ENCODE measurements around the gene LMAN1L. TPM values are rescaled to one million over a fixed set of nuclear protein-coding genes. Genes with fewer than 3 reads are reported as not detected.

Gene LMAN1L
- total RNA-seq, 1 donor from 2014 or later = not detected

DNA sequence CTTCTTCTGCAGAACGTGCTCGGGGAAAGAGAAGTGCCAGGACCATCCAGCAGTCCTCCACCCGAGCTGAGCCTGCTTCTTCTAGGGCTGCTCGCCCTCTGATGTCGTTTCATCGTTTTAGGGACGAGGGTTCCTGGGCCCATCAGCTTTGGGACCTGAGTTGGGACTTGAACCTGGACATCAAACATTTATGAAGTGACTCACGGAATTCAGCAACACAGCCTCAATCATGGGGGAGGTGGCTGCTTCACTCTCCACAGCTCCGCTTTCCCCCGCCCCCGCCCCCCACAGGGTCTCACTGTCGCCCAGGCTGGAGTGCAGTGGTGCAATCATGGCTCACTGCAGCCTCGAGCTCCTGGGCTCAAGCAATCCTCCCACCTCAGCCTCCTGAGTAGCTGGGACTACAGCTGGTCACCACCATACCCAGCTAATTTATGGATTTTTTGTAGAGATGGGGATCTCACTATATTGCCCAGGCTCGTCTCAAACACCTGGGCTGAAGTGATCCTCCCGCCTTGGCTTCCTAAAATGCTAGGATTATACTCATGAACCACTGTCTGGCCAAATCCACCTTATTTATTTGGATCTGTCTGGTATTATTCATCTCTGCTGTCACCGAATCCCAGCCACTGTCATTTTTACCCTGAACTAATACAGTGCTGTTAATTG lies 61.3 kb downstream of the LMAN1L start:
- H3K4me1 Mint-ChIP-seq (ENCODE audit: low read depth) = peaks cover 40% of the 10 kb centered on the region
- TF ChIP-seq, protein P1, sequence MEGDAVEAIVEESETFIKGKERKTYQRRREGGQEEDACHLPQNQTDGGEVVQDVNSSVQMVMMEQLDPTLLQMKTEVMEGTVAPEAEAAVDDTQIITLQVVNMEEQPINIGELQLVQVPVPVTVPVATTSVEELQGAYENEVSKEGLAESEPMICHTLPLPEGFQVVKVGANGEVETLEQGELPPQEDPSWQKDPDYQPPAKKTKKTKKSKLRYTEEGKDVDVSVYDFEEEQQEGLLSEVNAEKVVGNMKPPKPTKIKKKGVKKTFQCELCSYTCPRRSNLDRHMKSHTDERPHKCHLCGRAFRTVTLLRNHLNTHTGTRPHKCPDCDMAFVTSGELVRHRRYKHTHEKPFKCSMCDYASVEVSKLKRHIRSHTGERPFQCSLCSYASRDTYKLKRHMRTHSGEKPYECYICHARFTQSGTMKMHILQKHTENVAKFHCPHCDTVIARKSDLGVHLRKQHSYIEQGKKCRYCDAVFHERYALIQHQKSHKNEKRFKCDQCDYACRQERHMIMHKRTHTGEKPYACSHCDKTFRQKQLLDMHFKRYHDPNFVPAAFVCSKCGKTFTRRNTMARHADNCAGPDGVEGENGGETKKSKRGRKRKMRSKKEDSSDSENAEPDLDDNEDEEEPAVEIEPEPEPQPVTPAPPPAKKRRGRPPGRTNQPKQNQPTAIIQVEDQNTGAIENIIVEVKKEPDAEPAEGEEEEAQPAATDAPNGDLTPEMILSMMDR (IDR thresholded peaks at IDR 0.05) = no peak
- H3K4me3 Mint-ChIP-seq (ENCODE audit: unreplicated experiment) = peak overlapping the region; percentile 90
- no peaks in the 10 kb centered on the region for H3K36me3 Mint-ChIP-seq (ENCODE audit: low read depth)
- H3K27ac Mint-ChIP-seq (ENCODE audit: unreplicated experiment) = peak overlapping the region; percentile 84
- no peak for DNase-seq (ENCODE audit: low spot score)
- no peaks in the 10 kb centered on the region for H3K27me3 Mint-ChIP-seq (ENCODE audit: low read depth)
- no peaks in the 10 kb centered on the region for H3K9me3 Mint-ChIP-seq (ENCODE audit: low read depth)

Small RNA genes lying within 50 kb of the gene (microRNA-seq; reads per million reads assigned to microRNA genes)
- gene MIR4513 (ENCODE audit: borderline number of aligned reads) (not detected), gene MIR6882 (ENCODE audit: borderline number of aligned reads) (1.7 reads per million)

Other genes with a start within 250 kb of the LMAN1L start
- 43.0 to 48.6 TPM (median 44.5 TPM) in 3 replicates for gene CLK3, start 197.0 kb upstream of the LMAN1L start, total RNA-seq
- 32.8 to 46.0 TPM (median 41.0 TPM) in 3 replicates for gene EDC3, start 116.8 kb upstream of the LMAN1L start, total RNA-seq
- 0.22 to 0.67 TPM (median 0.27 TPM) in 3 replicates for gene CYP1A1, start 87.3 kb upstream of the LMAN1L start, total RNA-seq
- not detected in 3 replicates for gene CYP1A2, start 64.0 kb upstream of the LMAN1L start, total RNA-seq
- gene CSK, start 30.8 kb upstream of the LMAN1L start, total RNA-seq = 39.9 to 47.4 TPM (median 41.5 TPM) in 3 replicates
- gene CPLX3, start 13.8 kb downstream of the LMAN1L start, total RNA-seq = not detected in 3 replicates
- gene ULK3, start 30.3 kb downstream of the LMAN1L start, total RNA-seq = 24.3 to 29.0 TPM (median 24.5 TPM) in 3 replicates
- gene SCAMP2, start 60.5 kb downstream of the LMAN1L start, total RNA-seq = 67.4 to 75.5 TPM (median 67.9 TPM) in 3 replicates
- 27.6 to 29.2 TPM (median 28.2 TPM) in 3 replicates for gene MPI, start 77.2 kb downstream of the LMAN1L start, total RNA-seq
- gene FAM219B, start 94.0 kb downstream of the LMAN1L start, total RNA-seq = 78.0 to 97.6 TPM (median 89.9 TPM) in 3 replicates
- gene COX5A, start 125.2 kb downstream of the LMAN1L start, total RNA-seq = 126 to 133 TPM (median 131 TPM) in 3 replicates
- 12.2 to 17.8 TPM (median 17.7 TPM) in 3 replicates for gene RPP25, start 143.9 kb downstream of the LMAN1L start, total RNA-seq
- 20.6 to 29.3 TPM (median 22.4 TPM) in 3 replicates for gene SCAMP5, start 182.7 kb downstream of the LMAN1L start, total RNA-seq
- 7.3 to 12.9 TPM (median 8.7 TPM) in 3 replicates for gene PPCDC, start 210.8 kb downstream of the LMAN1L start, total RNA-seq